Effector memory CD4-positive, alpha-beta T cell (primary cell): ENCODE data around the gene GNA15.
"Not testable (repeated sequence)": the region's sequence is repeated elsewhere in the genome, so short reads cannot be mapped to it uniquely, and the experiment has no call there.

ENCODE experiments used
- DNase-seq, 3 donors: peaks; one replicate each; pipeline ENCODE4 v3.0.0-alpha.2; 2020
- H3K27ac ChIP-seq: 2 replicates; pipeline ENCODE4 v1.7.0; 2013; ENCODE audit warnings: mild to moderate bottlenecking, low read length, moderate library complexity; ENCODE audit not compliant: insufficient read depth, poor library complexity, severe bottlenecking
- H3K27me3 ChIP-seq: replicated peaks from 2 replicates; pipeline ENCODE4 v1.7.0; 2013; ENCODE audit warnings: mild to moderate bottlenecking, low read length; ENCODE audit not compliant: insufficient read depth, control insufficient read depth, poor library complexity, severe bottlenecking
- H3K36me3 ChIP-seq: 2 replicates; pipeline ENCODE4 v1.7.0; 2013; ENCODE audit warnings: mild to moderate bottlenecking, low read length, moderate library complexity; ENCODE audit not compliant: control insufficient read depth, insufficient read depth
- H3K4me1 ChIP-seq: 2 replicates; pipeline ENCODE4 v1.7.0; 2013; ENCODE audit warnings: low read length, mild to moderate bottlenecking; ENCODE audit not compliant: control insufficient read depth, insufficient read depth, poor library complexity, severe bottlenecking
- H3K4me3 ChIP-seq: 2 replicates; pipeline ENCODE4 v1.7.0; 2013; ENCODE audit warnings: low read length, low read depth, mild to moderate bottlenecking; ENCODE audit not compliant: insufficient read depth, poor library complexity, severe bottlenecking
- H3K9me3 ChIP-seq: 2 replicates; pipeline ENCODE4 v1.7.0; 2013; ENCODE audit warnings: mild to moderate bottlenecking, low read length, moderate library complexity; ENCODE audit not compliant: control insufficient read depth

GNA15 gene

GRCh38 chr19:3186160-3186688, 50.4 kb downstream of the GNA15 start:
- peak overlapping the region; percentile 75 for H3K27ac ChIP-seq
- H3K27me3 ChIP-seq: no peaks in the 10 kb centered on the region
- DNase-seq: no peak
- no peaks in the 10 kb centered on the region for H3K9me3 ChIP-seq
- H3K4me1 ChIP-seq: peaks cover 63% of the 10 kb centered on the region
- peaks cover 1% of the 10 kb centered on the region for H3K36me3 ChIP-seq
- peak overlapping the region; percentile 77 for H3K4me3 ChIP-seq

- peaks cover 57% of the 10 kb centered on the region for H3K4me1 ChIP-seq
- H3K36me3 ChIP-seq: no peaks in the 10 kb centered on the region
- DNase-seq: no peak
- H3K27me3 ChIP-seq: no peaks in the 10 kb centered on the region
- peak overlapping the region; percentile 77 for H3K4me3 ChIP-seq
- no peak overlapping the region for H3K27ac ChIP-seq
- no peaks in the 10 kb centered on the region for H3K9me3 ChIP-seq
Observed at GRCh38 chr19:3186891-3187661, 51.2 kb downstream of the GNA15 start.

GRCh38 chr19:3187662-3188511, 52.1 kb downstream of the GNA15 start:
- H3K4me1 ChIP-seq: peaks cover 52% of the 10 kb centered on the region
- H3K4me3 ChIP-seq: no peak overlapping the region

GRCh38 chr19:3188627-3189596, 53.1 kb downstream of the GNA15 start:
- no peaks in the 10 kb centered on the region for H3K27me3 ChIP-seq
- H3K27ac ChIP-seq: no peak overlapping the region
- no peak overlapping the region for H3K4me3 ChIP-seq
- peaks cover 48% of the 10 kb centered on the region for H3K4me1 ChIP-seq
- DNase-seq: no peak
- H3K9me3 ChIP-seq: no peaks in the 10 kb centered on the region
- H3K36me3 ChIP-seq: peaks cover 9% of the 10 kb centered on the region

More at GRCh38 chr19:3187662-3188511, 52.1 kb downstream of the GNA15 start:
- H3K27ac ChIP-seq: no peak overlapping the region
- no peaks in the 10 kb centered on the region for H3K9me3 ChIP-seq
- no peak for DNase-seq
- H3K36me3 ChIP-seq: no peaks in the 10 kb centered on the region
- H3K27me3 ChIP-seq: no peaks in the 10 kb centered on the region

- Histone ChIP-seq H3K4me1 (peaks cover 39% of the 10 kb centered on the region), H3K27ac (no peak overlapping the region), H3K36me3 (peaks cover 9% of the 10 kb centered on the region), H3K4me3 (no peak overlapping the region), H3K27me3 (no peaks in the 10 kb centered on the region), H3K9me3 (no peaks in the 10 kb centered on the region)
- no peak for DNase-seq
Observed at GRCh38 chr19:3189702-3190469, 54.1 kb downstream of the GNA15 start.

- DNase-seq: no peak
- peaks cover 35% of the 10 kb centered on the region for H3K4me1 ChIP-seq
- peaks cover 9% of the 10 kb centered on the region for H3K36me3 ChIP-seq
- no peaks in the 10 kb centered on the region for H3K27me3 ChIP-seq
- H3K27ac ChIP-seq: no peak overlapping the region
- no peak overlapping the region for H3K4me3 ChIP-seq
- H3K9me3 ChIP-seq: no peaks in the 10 kb centered on the region
Observed at GRCh38 chr19:3190470-3190770, 54.6 kb downstream of the GNA15 start.

GRCh38 chr19:3190921-3191805, 55.3 kb downstream of the GNA15 start:
- no peaks in the 10 kb centered on the region for H3K9me3 ChIP-seq
- H3K36me3 ChIP-seq: peaks cover 11% of the 10 kb centered on the region
- DNase-seq: no peak
- H3K27me3 ChIP-seq: no peaks in the 10 kb centered on the region
- H3K4me1 ChIP-seq: peaks cover 33% of the 10 kb centered on the region
- H3K4me3 ChIP-seq: no peak overlapping the region
- no peak overlapping the region for H3K27ac ChIP-seq

GRCh38 chr19:3191806-3192104, 55.9 kb downstream of the GNA15 start:
- not testable (repeated sequence) for H3K4me3 ChIP-seq, DNase-seq, H3K27ac ChIP-seq, H3K27me3 ChIP-seq, H3K9me3 ChIP-seq
- Histone ChIP-seq H3K36me3 (peaks cover 14% of the 10 kb centered on the region), H3K4me1 (peaks cover 28% of the 10 kb centered on the region)
